CD14-positive monocyte (primary cell): ENCODE results near the gene OR2V1. TPM values are rescaled to one million over a fixed set of nuclear protein-coding genes. Genes with fewer than 3 reads are reported as not detected.

Source experiments
- DNase-seq, 3 donors: peaks; one replicate each; pipeline ENCODE4 v3.0.0-alpha.2; 2011 to 2022
- H2AFZ ChIP-seq: 2 replicates; pipeline ENCODE4 v1.6.0; 2012; ENCODE audit warnings: mild to moderate bottlenecking, low read depth, low read length, inconsistent platforms; ENCODE audit not compliant: insufficient read depth, poor library complexity, severe bottlenecking
- H3K27ac ChIP-seq, 2 donors: 1 replicate in 1 of 2; 2 replicates in 1 of 2; pipeline ENCODE4 v1.5.1; 2012 to 2013; ENCODE audit warnings: low read length in 2 of 2, control low read depth in 1 of 2, inconsistent platforms in 1 of 2, low read depth in 1 of 2, mild to moderate bottlenecking in 1 of 2
- H3K27me3 ChIP-seq, 2 donors: one replicate each; pipeline versions ENCODE4 v1.6.0 to v1.6.1; 2011 to 2013; ENCODE audit warnings: low read length in 2 of 2; ENCODE audit not compliant: control insufficient read depth in 2 of 2, insufficient read depth in 2 of 2
- H3K36me3 ChIP-seq, 2 donors: replicated peaks in 1 of 2; 1 replicate in 1 of 2; 2 replicates in 1 of 2; pipeline versions ENCODE4 v1.5.1 to v1.6.1; 2012 to 2013; ENCODE audit warnings: low read length in 2 of 2, control low read depth in 1 of 2, inconsistent platforms in 1 of 2, mild to moderate bottlenecking in 1 of 2; ENCODE audit not compliant: insufficient read depth in 2 of 2, control insufficient read depth in 1 of 2
- H3K4me1 ChIP-seq, 2 donors: 1 replicate in 1 of 2; 2 replicates in 1 of 2; pipeline versions ENCODE4 v1.5.1 to v1.6.1; 2012 to 2013; ENCODE audit warnings: low read length in 2 of 2, control low read depth in 1 of 2, inconsistent platforms in 1 of 2, mild to moderate bottlenecking in 1 of 2, moderate library complexity in 1 of 2; ENCODE audit not compliant: insufficient read depth in 2 of 2, control insufficient read depth in 1 of 2
- H3K4me2 ChIP-seq: replicated peaks from 2 replicates; pipeline ENCODE3; 2012; ENCODE audit warnings: low read length, moderate library complexity, mild to moderate bottlenecking; ENCODE audit not compliant: poor library complexity, severe bottlenecking; ENCODE audit errors: extremely low read depth
- H3K4me3 ChIP-seq, 3 experiments: fragments of 200-600 bp in 1 of 3; sonication (generic) in 1 of 3; replicated peaks in 1 of 3; 1 replicate in 2 of 3; 2 replicates in 1 of 3; pipeline ENCODE4 v1.5.1; 2011 to 2013; ENCODE audit warnings: low read length in 3 of 3, mild to moderate bottlenecking in 3 of 3, control low read depth in 2 of 3, low read depth in 2 of 3, inconsistent platforms in 1 of 3, moderate library complexity in 1 of 3
- H3K79me2 ChIP-seq: 2 replicates; pipeline ENCODE4 v1.6.0; 2012; ENCODE audit warnings: mild to moderate bottlenecking, control low read depth, inconsistent platforms, low read length, moderate library complexity; ENCODE audit not compliant: insufficient read depth
- H3K9ac ChIP-seq: 2 replicates; pipeline ENCODE4 v1.6.0; 2017; ENCODE audit warnings: low read length, mild to moderate bottlenecking; ENCODE audit not compliant: insufficient read depth, poor library complexity, severe bottlenecking
- H3K9me3 ChIP-seq, 2 donors: replicated peaks in 1 of 2; 1 replicate in 1 of 2; 2 replicates in 1 of 2; pipeline versions ENCODE4 v1.5.1 to v1.6.1; 2012 to 2013; ENCODE audit warnings: low read length in 2 of 2, control low read depth in 1 of 2; ENCODE audit not compliant: control insufficient read depth in 1 of 2, insufficient read depth in 1 of 2
- H4K20me1 ChIP-seq: 2 replicates; pipeline ENCODE4 v1.6.0; 2012; ENCODE audit warnings: mild to moderate bottlenecking, low read length, control low read depth, moderate library complexity; ENCODE audit not compliant: insufficient read depth
- H3K27ac Mint-ChIP-seq, 7 donors: one replicate each; pipeline ENCODE4 v1.8.0; 2020; ENCODE audit warnings: mild to moderate bottlenecking in 7 of 7, mixed read lengths in 7 of 7, moderate library complexity in 6 of 7, inconsistent platforms in 2 of 7
- H3K27me3 Mint-ChIP-seq, 3 donors: one replicate each; pipeline ENCODE4 v1.8.0; 2021 to 2022; ENCODE audit warnings: low read depth in 3 of 3, mild to moderate bottlenecking in 3 of 3, mixed read lengths in 3 of 3, moderate library complexity in 3 of 3, inconsistent platforms in 1 of 3
- H3K36me3 Mint-ChIP-seq, 2 donors: one replicate each; pipeline ENCODE4 v1.8.0; 2020; ENCODE audit warnings: mixed read lengths in 2 of 2, inconsistent platforms in 1 of 2, mild to moderate bottlenecking in 1 of 2
- H3K4me1 Mint-ChIP-seq: one replicate; pipeline ENCODE4 v1.8.0; 2020; ENCODE audit warnings: mild to moderate bottlenecking, mixed read lengths
- H3K4me3 Mint-ChIP-seq, 2 donors: one replicate each; pipeline ENCODE4 v1.8.0; 2020; ENCODE audit warnings: mild to moderate bottlenecking in 2 of 2, mixed read lengths in 2 of 2, moderate library complexity in 1 of 2
- H3K9me3 Mint-ChIP-seq, 7 donors: one replicate each; pipeline ENCODE4 v1.8.0; 2020 to 2022; ENCODE audit warnings: mixed read lengths in 7 of 7, mild to moderate bottlenecking in 6 of 7, moderate library complexity in 6 of 7, inconsistent platforms in 2 of 7
- WGBS: methylation state at CpG from one replicate; pipeline ENCODE4 v1.1.5; 2013; ENCODE audit warnings: missing lambda C conversion rate; ENCODE audit not compliant: insufficient coverage; 5-methylcytosine and 5-hydroxymethylcytosine counted together
- intact Hi-C, 2 donors: fragments of 100-400 bp; cut with micrococcal nuclease; formaldehyde crosslinking; loops; one replicate each; pipeline versions ENCODE4 v1.15.0 to v1.15.1; 2023
- polyA plus RNA-seq, 3 donors: library from polyadenylated mRNA; depleted of rRNA in 1 of 3; unstranded in 2 of 3; stranded (reverse) in 1 of 3; fragments of 300-500 nt in 2 of 3; fragments of >200 nt in 1 of 3; fragmentation: Illumina TruSeq in 2 of 3; gene quantifications; 1 replicate in 2 of 3; 2 replicates in 1 of 3; pipeline ENCODE4 v1.2.3, GENCODE V29; 2012 to 2021
- TF ChIP-seq, protein P1 (sequence below): fragments of 200-600 bp; IDR thresholded peaks from one replicate; pipeline ENCODE4 v1.8.0; 2022; ENCODE audit warnings: antibody characterized with exemption, mild to moderate bottlenecking

OR2V1 gene
- polyA plus RNA-seq, 3 donors, result not detected

DNA sequence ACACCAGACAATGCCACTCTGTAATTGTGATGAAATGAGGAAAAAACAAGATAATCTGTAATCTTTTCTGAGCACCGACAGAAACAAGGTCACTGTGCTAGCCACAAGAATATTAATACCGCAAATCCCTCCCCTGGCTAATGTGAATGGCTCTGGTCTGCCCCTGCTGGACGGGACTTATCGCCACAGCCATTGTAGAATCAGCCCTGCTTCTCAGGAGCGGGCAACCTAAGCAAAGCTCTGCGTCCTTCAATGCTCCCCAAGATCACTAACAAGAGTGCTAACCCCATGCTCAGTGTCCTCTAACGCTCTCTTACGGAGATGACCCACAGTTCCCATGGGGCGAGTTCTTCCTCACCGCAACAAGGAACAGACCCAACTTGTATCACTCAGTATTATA is 42.7 kb downstream of the OR2V1 start:
- no peaks in the 10 kb centered on the region for H3K36me3 ChIP-seq
- 62% methylated on average over 4 of the region's 10 CpGs for WGBS
- H3K4me2 ChIP-seq, result no peak overlapping the region
- DNase-seq, result no peak
- no peaks in the 10 kb centered on the region for H3K9me3 ChIP-seq
- TF ChIP-seq, protein P1, sequence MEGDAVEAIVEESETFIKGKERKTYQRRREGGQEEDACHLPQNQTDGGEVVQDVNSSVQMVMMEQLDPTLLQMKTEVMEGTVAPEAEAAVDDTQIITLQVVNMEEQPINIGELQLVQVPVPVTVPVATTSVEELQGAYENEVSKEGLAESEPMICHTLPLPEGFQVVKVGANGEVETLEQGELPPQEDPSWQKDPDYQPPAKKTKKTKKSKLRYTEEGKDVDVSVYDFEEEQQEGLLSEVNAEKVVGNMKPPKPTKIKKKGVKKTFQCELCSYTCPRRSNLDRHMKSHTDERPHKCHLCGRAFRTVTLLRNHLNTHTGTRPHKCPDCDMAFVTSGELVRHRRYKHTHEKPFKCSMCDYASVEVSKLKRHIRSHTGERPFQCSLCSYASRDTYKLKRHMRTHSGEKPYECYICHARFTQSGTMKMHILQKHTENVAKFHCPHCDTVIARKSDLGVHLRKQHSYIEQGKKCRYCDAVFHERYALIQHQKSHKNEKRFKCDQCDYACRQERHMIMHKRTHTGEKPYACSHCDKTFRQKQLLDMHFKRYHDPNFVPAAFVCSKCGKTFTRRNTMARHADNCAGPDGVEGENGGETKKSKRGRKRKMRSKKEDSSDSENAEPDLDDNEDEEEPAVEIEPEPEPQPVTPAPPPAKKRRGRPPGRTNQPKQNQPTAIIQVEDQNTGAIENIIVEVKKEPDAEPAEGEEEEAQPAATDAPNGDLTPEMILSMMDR, result peak; percentile 22
- no peak overlapping the region for H3K9ac ChIP-seq
- no peaks in the 10 kb centered on the region for H3K79me2 ChIP-seq
- H4K20me1 ChIP-seq, result no peaks in the 10 kb centered on the region
- H3K4me3 ChIP-seq, result no peak overlapping the region
- no peaks in the 10 kb centered on the region for H3K4me1 ChIP-seq
- intact Hi-C loops, result no loop called here
- no peak overlapping the region for H2AFZ ChIP-seq
- no peak overlapping the region for H3K27ac ChIP-seq
- H3K27me3 ChIP-seq, result peaks cover 3 to 29% of the 10 kb centered on the region in 2 donors
- H3K36me3 Mint-ChIP-seq, result no peaks in the 10 kb centered on the region
- no peaks in the 10 kb centered on the region for H3K4me1 Mint-ChIP-seq
- H3K9me3 Mint-ChIP-seq, result peaks cover 0 to 3% (median 0%) of the 10 kb centered on the region in 7 donors
- H3K4me3 Mint-ChIP-seq, result no peak overlapping the region
- peaks cover 20 to 47% (median 27%) of the 10 kb centered on the region in 3 donors for H3K27me3 Mint-ChIP-seq
- H3K27ac Mint-ChIP-seq, result no peak overlapping the region

DNA sequence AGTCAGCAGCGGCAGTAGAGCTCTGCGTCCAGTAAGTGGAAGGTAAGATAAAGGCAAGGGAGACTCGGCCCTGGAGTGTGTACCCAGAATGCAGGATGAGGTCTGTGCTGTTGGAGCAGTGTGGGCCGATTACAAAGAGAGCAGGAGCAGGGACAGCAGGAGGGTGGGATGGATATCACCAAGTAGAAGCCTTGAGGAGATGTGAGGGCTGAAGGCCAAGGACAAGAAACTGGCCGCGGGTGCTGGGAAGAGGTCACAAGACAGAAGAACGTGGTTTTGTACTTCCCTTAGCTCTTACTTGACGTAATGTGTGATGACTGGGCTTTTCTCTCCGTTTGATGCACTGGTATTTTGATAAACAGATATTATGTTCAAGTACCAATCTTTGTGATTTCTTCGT is 43.7 kb downstream of the OR2V1 start:
- H3K4me3 Mint-ChIP-seq, result no peak overlapping the region

More for the DNA sequence above, 43.7 kb downstream of the OR2V1 start:
- Histone ChIP-seq H3K27me3 (peaks cover 4 to 36% of the 10 kb centered on the region in 2 donors), H3K27ac (no peak overlapping the region), H3K4me2 (no peak overlapping the region), H4K20me1 (no peaks in the 10 kb centered on the region), H3K9ac (no peak overlapping the region), H3K4me3 (no peak overlapping the region), H3K4me1 (no peaks in the 10 kb centered on the region), H3K36me3 (no peaks in the 10 kb centered on the region), H3K79me2 (no peaks in the 10 kb centered on the region), H3K9me3 (no peaks in the 10 kb centered on the region), H2AFZ (no peak overlapping the region)
- Mint-ChIP-seq H3K27me3 (peaks cover 20 to 48% (median 30%) of the 10 kb centered on the region in 3 donors), H3K4me1 (no peaks in the 10 kb centered on the region), H3K36me3 (no peaks in the 10 kb centered on the region), H3K9me3 (peaks cover 0 to 3% (median 0%) of the 10 kb centered on the region in 7 donors), H3K27ac (peak overlapping the region in 1 of 7 donors; percentile 2)
- 72% methylated on average over 5 of the region's 10 CpGs for WGBS
- TF ChIP-seq, protein P1, result no peak
- DNase-seq, result no peak
- intact Hi-C loops, result no loop called here
